Activated CD8-positive, alpha-beta memory T cell treated with anti-CD3 and anti-CD28 coated beads, Interleukin-2, amount 10 ng/mL, durations not matched to agents 7 days and 5 days (primary cell): ENCODE measurements around the gene RDH14. TPM values are rescaled to one million over a fixed set of nuclear protein-coding genes. Genes with fewer than 3 reads are reported as not detected.

Source experiments
- ATAC-seq: fragments of 150-1000 bp; cut with Tn5 transposase; one replicate; pipeline ENCODE4 v1.10.0; 2021; ENCODE audit warnings: moderate library complexity
- CTCF ChIA-PET: fragments of 350-600 bp; sonication (Branson Sonifier 250); formaldehyde crosslinking; loops from one replicate; lab custom pipeline; 2021; ENCODE audit warnings: antibody characterized with exemption; lab: Charles Lee
- DNase-seq: peaks from one replicate; pipeline ENCODE4 v3.0.0-alpha.2; 2020
- H3K27ac Mint-ChIP-seq: one replicate; pipeline ENCODE4 v1.8.0; 2021; ENCODE audit warnings: mild to moderate bottlenecking, mixed read lengths
- H3K27me3 Mint-ChIP-seq: one replicate; pipeline ENCODE4 v1.8.0; 2021; ENCODE audit warnings: mixed read lengths
- H3K36me3 Mint-ChIP-seq: one replicate; pipeline ENCODE4 v1.8.0; 2021; ENCODE audit warnings: mild to moderate bottlenecking, mixed read lengths
- H3K4me1 Mint-ChIP-seq: one replicate; pipeline ENCODE4 v1.8.0; 2021; ENCODE audit warnings: mixed read lengths
- H3K4me3 Mint-ChIP-seq: one replicate; pipeline ENCODE4 v1.8.0; 2021; ENCODE audit warnings: mild to moderate bottlenecking, moderate library complexity, mixed read lengths
- H3K9me3 Mint-ChIP-seq: one replicate; pipeline ENCODE4 v1.8.0; 2022; ENCODE audit warnings: low read depth, mixed read lengths
- total RNA-seq, 2 experiments: library from RNA; stranded (reverse); gene quantifications; one replicate each; pipeline ENCODE4 v1.2.3, GENCODE V29; 2021

RDH14 gene
- total RNA-seq, 2 experiments from 2014 or later: 16.6 to 19.3 TPM

DNA sequence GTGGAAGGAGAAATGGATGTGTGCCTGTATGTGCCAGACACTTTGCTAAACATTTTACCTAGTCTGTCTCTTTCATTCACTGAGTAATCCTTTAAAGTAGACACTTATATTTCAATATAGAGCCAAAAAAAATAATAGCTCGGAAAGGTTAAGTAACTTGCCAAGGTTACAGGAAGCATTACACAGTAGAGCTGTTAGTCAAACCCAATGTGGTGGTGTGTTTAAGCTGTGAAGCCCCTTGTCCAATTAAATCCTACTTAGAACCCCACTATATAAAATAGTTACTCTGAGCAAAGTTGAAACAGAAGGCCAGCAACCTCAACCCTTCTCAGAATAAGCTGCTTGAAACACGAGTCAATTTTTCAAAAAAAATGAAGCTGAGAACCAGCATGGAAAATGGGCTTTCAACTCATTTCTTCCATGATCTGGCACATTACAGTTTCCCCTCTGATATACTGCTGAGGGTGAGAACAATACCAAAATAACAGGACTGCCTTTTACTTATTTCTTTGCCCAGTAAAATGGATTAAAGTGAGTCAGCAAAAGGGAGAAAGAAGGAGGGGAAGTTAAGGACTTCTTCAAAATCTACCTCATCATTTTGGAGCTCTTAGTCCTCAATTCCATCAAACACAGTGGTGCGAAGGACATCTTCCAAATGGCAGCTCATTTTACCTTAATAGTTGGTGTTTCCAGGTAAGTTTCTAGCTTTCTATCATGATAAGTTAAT is 7.9 kb downstream of the RDH14 start:
- Mint-ChIP-seq H3K27ac (no peak overlapping the region), H3K36me3 (peaks cover 35% of the 10 kb centered on the region), H3K4me1 (peaks cover 8% of the 10 kb centered on the region), H3K4me3 (no peak overlapping the region), H3K9me3 (no peaks in the 10 kb centered on the region), H3K27me3 (no peaks in the 10 kb centered on the region)
- CTCF ChIA-PET: no interaction called here
- DNase-seq (no peak), ATAC-seq (no peak)

DNA sequence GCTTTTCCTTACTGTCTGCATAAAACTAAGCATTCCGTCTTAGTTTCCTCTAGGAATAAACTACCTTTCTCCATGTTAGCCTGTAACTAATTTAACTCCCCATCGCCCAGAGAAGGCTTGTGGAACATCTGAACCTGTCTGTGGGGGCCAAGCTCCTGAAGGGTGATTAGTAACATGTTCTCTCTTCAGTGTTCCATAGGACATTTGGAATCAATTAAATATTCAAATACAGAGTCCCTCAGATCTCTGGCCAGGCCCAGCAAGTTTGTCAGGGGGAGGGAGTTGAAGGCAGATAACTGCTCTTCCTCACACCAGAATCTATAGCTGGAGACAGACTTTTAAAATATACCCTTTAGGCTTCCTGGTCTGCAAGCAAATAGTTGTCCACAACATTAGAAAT is 8.8 kb downstream of the RDH14 start:
- no peak for ATAC-seq
- H3K27ac Mint-ChIP-seq: no peak overlapping the region
- no peaks in the 10 kb centered on the region for H3K27me3 Mint-ChIP-seq
- no peak overlapping the region for H3K4me3 Mint-ChIP-seq
- CTCF ChIA-PET: no interaction called here
- H3K36me3 Mint-ChIP-seq: peaks cover 29% of the 10 kb centered on the region
- DNase-seq: no peak
- H3K4me1 Mint-ChIP-seq: peaks cover 10% of the 10 kb centered on the region
- no peaks in the 10 kb centered on the region for H3K9me3 Mint-ChIP-seq

GRCh38 chr2:18551169-18551568 is 9.3 kb downstream of the RDH14 start:
- H3K9me3 Mint-ChIP-seq: no peaks in the 10 kb centered on the region
- H3K4me3 Mint-ChIP-seq: no peak overlapping the region
- H3K27ac Mint-ChIP-seq: no peak overlapping the region
- DNase-seq: no peak
- CTCF ChIA-PET: no interaction called here
- ATAC-seq: no peak
- H3K4me1 Mint-ChIP-seq: peaks cover 12% of the 10 kb centered on the region
- peaks cover 26% of the 10 kb centered on the region for H3K36me3 Mint-ChIP-seq
- no peaks in the 10 kb centered on the region for H3K27me3 Mint-ChIP-seq

- CTCF ChIA-PET: no interaction called here
- Mint-ChIP-seq H3K27ac (no peak overlapping the region), H3K4me3 (no peak overlapping the region), H3K4me1 (peaks cover 12% of the 10 kb centered on the region), H3K36me3 (peaks cover 22% of the 10 kb centered on the region), H3K9me3 (no peaks in the 10 kb centered on the region), H3K27me3 (no peaks in the 10 kb centered on the region)
- no peak for DNase-seq
- ATAC-seq: no peak
Observed at GRCh38 chr2:18550433-18550832, 10.0 kb downstream of the RDH14 start.

GRCh38 chr2:18549083-18549482 is 11.4 kb downstream of the RDH14 start:
- Mint-ChIP-seq H3K27me3 (no peaks in the 10 kb centered on the region), H3K9me3 (no peaks in the 10 kb centered on the region), H3K4me1 (peaks cover 14% of the 10 kb centered on the region), H3K4me3 (no peak overlapping the region), H3K27ac (no peak overlapping the region), H3K36me3 (peaks cover 13% of the 10 kb centered on the region)
- CTCF ChIA-PET: interaction anchor here (0.7 kb wide), 1 partner anchor 9 kb away, joined by 3 read pairs; no protein-coding TSS in a partner anchor
- DNase-seq (no peak), ATAC-seq (no peak)

DNA sequence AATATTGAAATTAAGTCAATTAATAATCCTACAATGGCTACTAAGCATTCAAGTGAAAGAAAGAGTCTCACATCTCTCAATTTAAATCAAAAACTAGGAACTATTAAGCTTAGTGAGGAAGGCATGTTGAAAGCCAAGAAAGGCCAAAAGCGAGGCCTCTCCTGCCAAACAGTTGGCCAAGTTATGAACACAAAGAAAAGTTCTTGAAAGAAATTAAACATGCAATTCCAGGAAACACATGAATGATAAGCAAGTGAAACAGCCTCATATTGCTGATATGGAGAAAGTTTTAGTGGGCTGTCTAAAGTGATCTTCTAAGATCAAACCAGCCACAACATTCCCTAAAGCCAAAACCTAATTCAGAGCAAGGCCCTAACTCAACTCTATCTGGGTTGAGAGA is 11.8 kb downstream of the RDH14 start:
- Mint-ChIP-seq H3K9me3 (no peaks in the 10 kb centered on the region), H3K27me3 (no peaks in the 10 kb centered on the region), H3K4me1 (peaks cover 14% of the 10 kb centered on the region), H3K4me3 (no peak overlapping the region), H3K36me3 (peaks cover 10% of the 10 kb centered on the region), H3K27ac (no peak overlapping the region)
- DNase-seq (no peak), ATAC-seq (no peak)
- CTCF ChIA-PET: interaction anchor here (0.7 kb wide), 1 partner anchor 9 kb away, joined by 3 read pairs; no protein-coding TSS in a partner anchor

- peaks cover 10% of the 10 kb centered on the region for H3K4me1 Mint-ChIP-seq
- no peak for DNase-seq
- CTCF ChIA-PET: interaction anchor here (1.1 kb wide), 1 partner anchor 24 kb away, joined by 3 read pairs; no protein-coding TSS in a partner anchor
- H3K4me3 Mint-ChIP-seq: no peak overlapping the region
- H3K27ac Mint-ChIP-seq: peak overlapping the region; percentile 43
- ATAC-seq: peak; percentile 53
- no peaks in the 10 kb centered on the region for H3K27me3 Mint-ChIP-seq
- H3K36me3 Mint-ChIP-seq: peaks cover 7% of the 10 kb centered on the region
- no peaks in the 10 kb centered on the region for H3K9me3 Mint-ChIP-seq
Observed at GRCh38 chr2:18546567-18546966, 13.9 kb downstream of the RDH14 start.

DNA sequence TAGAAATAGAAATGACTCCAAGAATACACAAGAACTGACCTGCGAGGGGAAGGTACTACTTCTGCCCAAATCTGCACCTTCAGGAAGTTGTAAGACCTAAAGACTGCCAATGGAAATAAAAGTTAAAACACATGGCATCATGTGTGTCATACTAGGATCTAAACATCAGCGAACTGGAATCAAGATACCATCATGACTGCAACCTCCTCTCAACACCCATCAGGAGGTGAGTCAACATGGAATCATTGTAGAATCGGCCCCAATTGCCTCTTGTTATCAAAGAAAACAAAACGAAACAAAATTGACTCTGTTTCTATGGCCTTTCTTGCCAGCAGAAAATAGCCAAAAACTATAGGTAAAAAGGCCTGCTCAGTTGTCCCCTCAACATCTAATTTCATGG is 15.1 kb downstream of the RDH14 start:
- peaks cover 17% of the 10 kb centered on the region for H3K4me1 Mint-ChIP-seq
- no peak overlapping the region for H3K27ac Mint-ChIP-seq
- no peak for ATAC-seq
- no peak overlapping the region for H3K4me3 Mint-ChIP-seq
- DNase-seq: no peak
- peaks cover 11% of the 10 kb centered on the region for H3K36me3 Mint-ChIP-seq
- H3K27me3 Mint-ChIP-seq: peaks cover 3% of the 10 kb centered on the region
- H3K9me3 Mint-ChIP-seq: peaks cover 4% of the 10 kb centered on the region
- CTCF ChIA-PET: no interaction called here

DNA sequence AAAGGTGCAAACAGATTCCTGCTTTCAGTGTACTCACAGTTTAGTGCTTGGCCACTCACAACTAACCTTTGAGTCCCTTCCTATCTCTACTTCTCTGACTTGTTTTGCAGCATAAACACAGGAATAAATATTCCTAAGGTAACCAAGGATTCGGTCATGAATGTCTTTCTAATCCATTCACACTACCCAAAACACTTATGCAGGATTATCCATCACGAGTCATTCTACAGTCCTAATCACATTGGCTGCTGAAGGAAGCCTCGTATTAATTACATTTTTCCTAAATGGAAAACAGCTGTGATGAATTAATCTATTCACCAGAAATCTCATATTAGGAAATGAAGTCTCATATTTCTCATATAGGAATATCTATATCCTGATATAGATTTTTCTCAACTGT is 16.3 kb downstream of the RDH14 start:
- DNase-seq: no peak
- H3K9me3 Mint-ChIP-seq: peaks cover 4% of the 10 kb centered on the region
- H3K27me3 Mint-ChIP-seq: peaks cover 3% of the 10 kb centered on the region
- H3K4me1 Mint-ChIP-seq: peaks cover 17% of the 10 kb centered on the region
- ATAC-seq: no peak
- CTCF ChIA-PET: no interaction called here
- H3K36me3 Mint-ChIP-seq: peaks cover 7% of the 10 kb centered on the region
- no peak overlapping the region for H3K4me3 Mint-ChIP-seq
- H3K27ac Mint-ChIP-seq: no peak overlapping the region

DNA sequence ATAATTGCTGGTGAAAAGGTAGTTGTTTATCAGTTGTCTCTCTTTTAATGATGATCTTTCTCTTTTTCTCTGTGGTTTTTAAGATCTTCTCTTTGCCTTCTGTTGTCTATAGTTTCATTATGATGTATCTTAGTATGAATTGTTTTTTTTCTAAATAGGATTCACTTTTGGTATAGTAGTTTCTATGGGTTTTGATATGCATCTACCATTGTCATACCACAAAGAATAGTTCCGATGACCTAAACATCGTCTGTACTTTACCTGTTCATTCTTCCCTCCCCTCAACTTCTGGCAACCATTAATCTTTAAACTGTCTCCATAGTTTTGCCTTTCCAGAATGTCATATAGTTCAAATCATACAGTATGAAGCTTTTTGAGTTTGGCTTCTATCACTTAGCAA is 19.6 kb downstream of the RDH14 start:
- DNase-seq: no peak
- Mint-ChIP-seq H3K27ac (no peak overlapping the region), H3K36me3 (peaks cover 6% of the 10 kb centered on the region), H3K4me1 (peaks cover 10% of the 10 kb centered on the region), H3K27me3 (peaks cover 5% of the 10 kb centered on the region), H3K4me3 (no peak overlapping the region), H3K9me3 (peaks cover 4% of the 10 kb centered on the region)
- peak; percentile 45 for ATAC-seq
- CTCF ChIA-PET: no interaction called here

DNA sequence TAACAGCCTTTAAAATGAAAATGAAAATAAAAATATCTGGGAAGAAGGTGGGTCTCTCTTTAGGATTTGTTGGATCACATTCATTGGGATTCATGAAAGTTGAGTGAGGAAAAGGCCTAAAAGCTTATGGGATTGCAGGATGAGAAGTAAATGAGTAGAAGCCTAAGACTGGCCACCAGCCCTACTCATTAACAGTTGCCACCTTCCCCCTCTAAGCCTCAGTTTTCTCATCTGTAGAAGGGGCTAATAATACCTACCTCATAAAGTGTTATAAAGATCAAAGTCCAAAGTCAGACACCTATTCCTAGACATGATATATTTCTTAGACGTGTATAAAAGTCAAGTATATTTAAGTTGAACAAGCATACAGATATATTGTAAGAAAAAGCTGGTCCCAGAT is 23.8 kb downstream of the RDH14 start:
- CTCF ChIA-PET: no interaction called here
- ATAC-seq (no peak), DNase-seq (no peak)
- H3K4me1 Mint-ChIP-seq: peaks cover 8% of the 10 kb centered on the region
- H3K9me3 Mint-ChIP-seq: peaks cover 4% of the 10 kb centered on the region
- peaks cover 5% of the 10 kb centered on the region for H3K27me3 Mint-ChIP-seq
- no peak overlapping the region for H3K27ac Mint-ChIP-seq
- peaks cover 4% of the 10 kb centered on the region for H3K36me3 Mint-ChIP-seq
- H3K4me3 Mint-ChIP-seq: no peak overlapping the region

GRCh38 chr2:18536100-18536499 is 24.4 kb downstream of the RDH14 start:
- DNase-seq: no peak
- CTCF ChIA-PET: no interaction called here
- no peak for ATAC-seq
- Mint-ChIP-seq H3K27ac (no peak overlapping the region), H3K36me3 (peaks cover 3% of the 10 kb centered on the region), H3K9me3 (peaks cover 4% of the 10 kb centered on the region), H3K4me3 (no peak overlapping the region), H3K4me1 (peaks cover 5% of the 10 kb centered on the region), H3K27me3 (peaks cover 5% of the 10 kb centered on the region)

DNA sequence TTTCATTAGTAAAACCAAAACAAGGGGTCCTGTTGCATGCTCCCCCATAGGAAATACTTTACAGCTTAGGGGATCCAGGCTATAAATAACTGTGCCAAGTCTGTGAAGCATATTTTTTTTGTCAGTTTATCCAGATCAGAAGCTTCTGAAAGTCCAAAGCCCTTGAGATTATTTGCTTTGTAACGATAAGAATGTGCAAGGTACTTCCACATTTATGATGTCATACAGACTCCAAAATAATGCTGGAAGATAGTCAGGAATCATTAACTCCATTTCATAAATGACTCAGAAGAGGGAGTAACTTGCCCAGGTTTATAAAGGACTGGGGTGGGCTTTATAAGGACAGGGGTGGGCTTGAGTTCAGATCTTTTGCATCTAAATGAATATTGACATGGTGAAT is 29.3 kb downstream of the RDH14 start:
- Mint-ChIP-seq H3K27ac (no peak overlapping the region), H3K4me1 (no peaks in the 10 kb centered on the region), H3K4me3 (no peak overlapping the region), H3K36me3 (no peaks in the 10 kb centered on the region), H3K27me3 (peaks cover 7% of the 10 kb centered on the region), H3K9me3 (no peaks in the 10 kb centered on the region)
- ATAC-seq (no peak), DNase-seq (no peak)
- CTCF ChIA-PET: no interaction called here

- Mint-ChIP-seq H3K4me1 (no peaks in the 10 kb centered on the region), H3K27me3 (peaks cover 4% of the 10 kb centered on the region), H3K9me3 (no peaks in the 10 kb centered on the region), H3K36me3 (no peaks in the 10 kb centered on the region), H3K27ac (no peak overlapping the region), H3K4me3 (no peak overlapping the region)
- no peak for DNase-seq
- ATAC-seq: no peak
- CTCF ChIA-PET: no interaction called here
Observed at GRCh38 chr2:18527822-18528221, 32.6 kb downstream of the RDH14 start.
